Measurements from ENCODE around the gene DHRS2.
"Not testable (repeated sequence)": the region's sequence is repeated elsewhere in the genome, so short reads cannot be mapped to it uniquely, and the experiment has no call there.

Gene DHRS2

DNA sequence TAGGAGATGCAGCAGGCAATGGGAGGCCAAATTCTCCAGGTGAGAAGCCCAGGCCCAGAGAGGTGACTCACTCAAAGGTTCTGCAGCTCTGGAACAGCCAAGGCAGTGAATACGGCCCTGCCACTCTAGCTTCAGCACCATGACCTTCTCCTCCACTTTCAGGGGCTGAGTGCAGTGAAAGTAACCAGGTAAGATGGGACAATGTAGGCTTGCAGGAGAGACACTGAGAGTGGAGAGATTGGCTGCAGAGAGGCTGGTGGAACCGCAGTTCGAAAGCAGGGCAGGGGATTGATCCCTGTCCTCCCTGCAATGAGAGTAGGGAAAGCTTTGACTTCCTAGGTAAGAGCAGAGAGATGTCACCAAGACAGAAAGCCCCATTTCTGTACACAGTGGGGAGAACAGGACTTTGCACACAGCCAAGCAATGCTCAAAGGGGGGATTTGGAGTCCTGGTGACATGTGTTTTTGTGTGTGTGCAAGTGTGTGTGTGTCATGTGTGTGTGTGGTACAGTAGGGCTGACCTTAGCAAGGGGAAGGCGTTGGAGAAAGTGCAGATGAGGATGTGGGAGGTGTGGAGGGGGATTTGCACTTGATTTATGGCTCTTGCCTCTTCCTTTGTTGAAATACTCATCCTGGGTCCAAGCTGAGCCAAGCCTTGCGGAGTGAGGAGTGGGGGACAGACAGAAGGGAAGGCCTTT is 12.7 kb downstream of the DHRS2 start:
- no peak for DNase-seq (ENCODE audit: low spot score)

DNA sequence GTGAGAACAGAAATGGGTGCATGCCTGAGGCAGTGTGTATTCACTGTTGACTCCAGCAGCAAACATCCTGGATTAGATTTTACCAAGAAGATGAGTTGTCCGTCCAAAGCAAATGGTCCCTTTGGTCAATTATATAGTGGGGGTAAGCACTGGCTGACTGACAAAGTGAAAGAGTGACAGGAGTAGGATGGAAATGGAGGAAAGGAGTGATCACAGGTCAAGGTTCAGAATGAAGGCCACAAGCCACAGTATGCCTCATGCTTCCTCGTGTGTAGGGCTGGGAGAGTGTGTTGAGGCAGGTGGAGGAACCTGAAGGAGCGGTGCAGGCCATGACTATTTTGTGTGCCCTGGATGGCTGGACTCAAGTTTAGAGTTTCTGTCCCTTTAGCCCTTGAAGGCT is 14.3 kb downstream of the DHRS2 start:
- no peak for DNase-seq (ENCODE audit: low spot score)

DNA sequence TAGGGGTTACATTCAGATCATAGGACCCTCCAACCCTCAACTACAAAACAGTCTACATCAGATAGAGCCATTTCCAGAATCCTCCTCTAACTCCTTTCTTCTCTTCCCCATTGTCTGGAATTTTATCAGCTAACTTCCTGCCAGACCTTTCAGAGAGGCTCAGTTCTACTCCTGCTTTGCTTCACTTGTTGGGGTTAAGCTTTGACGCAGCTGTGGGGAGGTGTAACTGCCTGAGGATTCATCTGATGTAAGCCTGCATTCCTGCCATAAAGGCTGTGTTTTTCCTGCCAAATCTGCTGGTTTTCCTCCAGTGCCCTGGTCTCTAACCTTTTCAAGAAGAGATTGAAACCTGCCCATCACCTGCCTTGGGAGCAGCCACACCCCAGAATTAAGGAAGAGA is 16.9 kb downstream of the DHRS2 start:
- DNase-seq (ENCODE audit: low spot score), result no peak

- no peak for DNase-seq (ENCODE audit: low spot score)
These were observed 18.1 kb downstream of the DHRS2 start for GRCh38 chr14:23654231-23654630.

GRCh38 chr14:23657959-23658470 is 21.9 kb downstream of the DHRS2 start:
- DNase-seq (ENCODE audit: low spot score), result no peak

DNA sequence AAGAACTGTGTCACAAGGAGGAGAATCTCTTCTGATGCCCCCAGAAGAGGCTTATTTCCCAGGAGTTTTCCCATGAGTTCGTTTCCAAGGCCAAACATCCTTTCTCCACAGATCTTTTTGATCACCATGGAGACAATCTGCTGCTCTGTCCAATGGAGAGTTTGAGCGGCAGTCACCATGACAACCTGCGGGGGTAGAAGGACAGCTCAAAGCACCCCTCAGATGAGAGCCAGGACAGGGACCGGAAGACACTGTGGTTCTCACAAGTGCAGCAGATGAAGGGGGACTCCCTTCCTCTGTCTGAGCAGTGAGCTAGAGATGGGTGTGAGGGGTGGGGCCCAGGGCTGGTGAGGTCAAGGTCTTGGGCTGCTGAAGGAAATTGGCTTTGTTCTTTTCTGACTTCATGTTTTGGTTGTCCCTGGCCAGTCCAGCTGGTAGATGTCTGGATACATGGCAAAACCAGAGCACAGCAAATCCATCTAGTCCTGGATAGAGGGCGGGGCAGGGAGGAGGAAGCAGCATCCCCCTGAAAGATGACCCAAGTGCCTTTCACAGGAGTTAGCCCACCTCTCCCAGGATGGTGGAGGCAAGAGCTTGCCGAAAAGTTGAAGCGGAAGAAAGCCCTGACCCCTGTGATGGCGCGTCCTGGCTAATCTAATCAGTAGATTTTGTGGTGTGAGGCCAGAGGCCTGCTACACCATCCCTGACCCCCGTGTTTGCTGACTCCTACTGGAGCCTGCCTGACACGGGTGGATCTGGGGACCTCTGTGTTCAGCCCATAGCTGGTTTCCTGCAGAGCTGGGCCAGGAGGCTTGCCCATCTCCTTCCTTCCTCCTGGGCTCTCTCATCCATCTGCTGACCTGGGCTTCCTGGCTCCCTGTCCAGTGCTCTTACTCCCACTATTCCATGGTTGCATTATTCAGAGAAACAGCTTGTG is 24.4 kb downstream of the DHRS2 start:
- no peak for DNase-seq (ENCODE audit: low spot score)

GRCh38 chr14:23661542-23661941 is 25.4 kb downstream of the DHRS2 start:
- no peak for DNase-seq (ENCODE audit: low spot score)

- no peak for DNase-seq (ENCODE audit: low spot score)
These were observed 27.0 kb downstream of the DHRS2 start for GRCh38 chr14:23663127-23663526.

DNA sequence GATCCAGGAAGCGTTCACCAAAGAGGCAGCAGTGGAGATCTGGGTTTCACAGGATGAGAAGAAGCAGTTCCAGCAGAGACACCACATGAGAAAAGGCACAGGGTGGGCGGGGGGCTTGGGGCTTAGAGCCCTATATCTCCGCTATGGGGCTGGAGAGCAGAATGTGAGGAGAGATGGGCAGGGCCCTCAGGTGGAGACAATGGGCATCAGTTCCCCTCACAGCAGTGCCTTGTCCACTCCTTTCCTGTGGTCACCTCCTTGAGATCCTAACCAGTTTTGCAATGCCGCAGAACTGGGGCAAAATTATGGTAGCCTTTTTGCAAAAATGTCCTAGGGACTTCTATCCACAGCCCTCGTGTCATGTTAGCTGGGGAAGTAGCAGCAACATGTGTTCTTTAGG is 27.5 kb downstream of the DHRS2 start:
- no peak for DNase-seq (ENCODE audit: low spot score)

DNA sequence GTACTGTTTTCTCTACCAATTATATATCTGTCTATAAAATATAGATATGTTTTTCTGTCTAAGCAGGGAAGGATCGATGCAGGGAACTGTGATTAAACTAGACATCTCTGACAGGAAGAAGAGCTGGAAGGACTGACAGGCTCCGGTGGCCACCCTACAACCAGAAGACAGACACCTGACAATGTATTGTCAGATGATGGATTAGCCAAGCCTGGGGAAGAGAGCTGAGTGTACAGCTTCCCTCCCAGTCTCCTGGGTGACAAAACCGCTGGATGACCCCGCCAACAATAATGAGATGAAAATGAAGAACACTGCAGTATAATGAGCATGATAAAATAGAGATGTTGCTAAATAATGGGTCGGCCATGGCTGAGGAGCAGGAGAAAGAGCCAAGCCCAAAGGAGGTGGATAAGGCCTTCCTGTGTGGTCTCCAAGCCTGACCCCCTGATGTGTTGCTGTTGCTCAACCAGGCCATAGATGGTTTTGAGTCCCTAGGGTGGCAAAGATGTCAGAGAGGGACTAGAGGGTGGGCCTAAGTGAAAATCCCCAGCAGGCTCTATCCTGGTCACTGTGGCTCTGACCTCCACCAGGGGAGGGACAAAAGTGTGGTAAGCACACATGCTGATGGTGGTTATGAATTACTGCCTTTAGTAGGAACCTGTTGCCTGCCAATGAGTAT is 28.2 kb downstream of the DHRS2 start:
- no peak for DNase-seq (ENCODE audit: low spot score)

DNA sequence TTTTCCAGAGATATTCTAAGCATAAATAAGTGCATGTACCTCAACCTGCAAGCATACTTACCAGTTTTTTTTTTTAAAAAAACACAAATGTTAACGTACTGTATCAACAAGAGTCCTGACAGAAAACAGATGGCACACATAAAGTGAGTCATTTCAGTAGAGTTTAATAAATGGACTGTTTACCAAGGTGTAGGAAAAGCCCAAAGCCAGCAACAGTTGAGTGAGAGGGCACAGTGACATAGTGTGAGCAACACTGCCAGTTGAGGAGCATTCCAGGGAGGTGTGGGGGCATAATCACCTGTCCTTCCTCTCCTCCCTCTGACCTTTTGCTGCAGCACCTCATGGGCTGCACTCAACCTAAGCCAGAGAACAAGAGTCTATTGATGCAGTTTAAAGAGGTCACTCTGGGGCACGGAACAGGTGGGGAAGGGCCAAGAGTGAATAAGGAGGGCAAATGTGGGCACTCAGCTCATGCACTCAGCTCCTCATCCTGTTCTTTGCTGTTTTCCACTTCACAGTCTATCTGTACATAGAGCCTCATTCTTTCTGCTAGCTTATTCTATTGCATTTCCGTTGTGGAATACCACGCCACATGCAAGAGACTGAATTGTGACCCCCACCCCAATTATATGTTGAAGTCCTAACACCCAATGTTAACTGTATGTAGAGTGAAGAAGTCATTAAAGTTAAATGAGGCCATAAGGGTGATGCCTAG is 29.3 kb downstream of the DHRS2 start:
- no peak for DNase-seq (ENCODE audit: low spot score)

- no peak for DNase-seq (ENCODE audit: low spot score)
These were observed 31.0 kb downstream of the DHRS2 start for GRCh38 chr14:23667134-23667533.

DNA sequence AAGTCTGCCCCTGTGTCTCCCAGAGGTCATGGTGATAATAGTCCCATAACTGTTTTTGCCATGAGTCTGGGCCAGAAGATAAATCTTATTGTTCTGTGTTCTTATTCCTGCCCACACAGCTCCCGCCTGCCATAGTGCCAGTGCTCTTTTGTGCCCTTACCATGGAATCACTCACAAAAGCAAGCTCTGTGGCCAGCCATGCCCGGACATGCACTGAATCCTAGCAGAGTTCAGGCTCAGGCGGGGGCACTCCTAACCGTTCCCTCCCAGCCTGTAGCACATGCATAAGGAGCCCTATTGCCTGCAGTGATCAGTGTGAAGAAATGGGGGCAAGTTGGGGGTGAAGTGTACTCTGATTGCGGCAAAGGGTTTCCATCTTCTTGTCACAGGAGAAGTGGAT is 33.3 kb downstream of the DHRS2 start:
- no peak for DNase-seq (ENCODE audit: low spot score)

DNA sequence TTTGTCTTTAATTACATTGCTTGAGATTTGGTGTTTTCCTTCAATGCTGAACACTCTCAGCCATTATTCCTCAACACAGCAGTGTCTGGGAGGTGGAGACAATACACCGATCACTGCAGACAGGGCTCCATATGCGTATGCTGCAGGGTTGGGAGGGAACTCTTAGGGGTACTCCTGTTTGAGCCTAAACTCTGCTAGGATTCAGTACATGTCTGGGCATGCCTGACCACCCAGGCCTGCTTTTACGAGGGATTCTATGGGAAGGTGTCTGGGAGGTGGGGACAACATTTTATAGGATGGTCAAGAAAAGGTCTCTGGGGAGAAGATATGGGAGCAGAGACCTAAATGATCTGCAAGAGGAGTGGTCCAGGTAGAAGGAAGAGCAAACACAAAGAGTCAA is 34.3 kb downstream of the DHRS2 start:
- no peak for DNase-seq (ENCODE audit: low spot score)

GRCh38 chr14:23672200-23672599 is 36.0 kb downstream of the DHRS2 start:
- DNase-seq (ENCODE audit: low spot score), result no peak

- no peak for DNase-seq (ENCODE audit: low spot score)
These were observed 39.2 kb downstream of the DHRS2 start for GRCh38 chr14:23675337-23675736.

DNA sequence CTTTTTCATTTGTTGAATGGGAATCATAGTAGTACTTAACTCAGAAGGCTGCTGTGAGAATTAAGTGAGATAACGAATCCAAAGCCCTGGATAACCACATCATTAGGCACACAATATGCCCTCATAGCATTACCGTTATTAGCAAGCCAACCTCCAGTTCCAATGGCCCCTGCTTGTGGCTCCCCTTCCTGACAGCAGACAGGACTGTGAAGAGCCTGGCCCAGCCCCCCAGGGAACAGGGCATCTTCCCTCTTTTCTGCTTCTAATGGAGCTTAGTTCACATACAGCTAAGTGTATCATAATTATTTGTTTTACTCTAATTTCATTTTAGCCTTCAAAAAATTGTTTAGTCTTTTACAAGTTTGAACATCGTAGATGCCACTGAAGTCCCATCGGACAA is 39.7 kb downstream of the DHRS2 start:
- DNase-seq (ENCODE audit: low spot score), result no peak

GRCh38 chr14:23681337-23681736 is 45.2 kb downstream of the DHRS2 start:
- no peak for DNase-seq (ENCODE audit: low spot score)

DNA sequence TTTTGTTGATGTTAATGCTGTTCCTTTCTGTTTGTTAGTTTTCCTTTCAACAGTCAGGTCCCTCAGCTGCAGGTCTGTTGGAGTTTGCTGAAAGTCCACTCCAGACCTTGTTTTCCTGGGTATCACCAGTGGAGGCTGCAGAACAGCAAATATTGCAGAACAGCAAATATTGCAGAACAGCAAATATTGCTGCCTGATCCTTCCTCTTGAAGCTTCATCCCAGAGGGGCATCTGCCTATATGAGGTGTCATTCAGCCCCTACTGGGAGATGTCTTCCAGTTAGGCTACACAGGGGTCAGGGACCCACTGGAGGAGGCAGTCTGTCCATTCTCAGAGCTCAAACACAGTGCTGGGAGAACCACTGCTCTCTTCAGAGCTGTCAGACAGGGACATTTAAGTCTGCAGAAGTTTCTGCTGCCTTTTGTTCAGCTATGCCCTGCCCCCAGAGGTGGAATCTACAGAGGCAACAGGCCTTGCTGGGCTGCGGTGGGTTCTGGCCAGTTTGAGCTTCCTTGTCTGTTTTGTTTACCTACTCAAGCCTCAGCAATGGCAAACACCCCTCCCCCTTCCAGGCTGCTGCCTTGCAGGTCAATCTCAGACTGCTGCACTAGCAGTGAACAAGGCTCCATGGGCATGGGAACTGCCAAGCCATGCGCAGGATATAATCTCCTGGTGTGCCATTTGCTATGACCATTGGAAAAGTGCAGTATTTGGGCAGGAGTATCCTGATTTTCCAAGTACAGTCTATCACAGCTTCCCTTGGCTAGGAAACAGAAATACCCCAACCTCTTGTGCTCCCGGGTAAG is 53.7 kb downstream of the DHRS2 start:
- not testable (repeated sequence) for DNase-seq (ENCODE audit: low spot score)

GRCh38 chr14:23692416-23692815 is 56.3 kb downstream of the DHRS2 start:
- DNase-seq (ENCODE audit: low spot score), result no peak

GRCh38 chr14:23693252-23693775 is 57.1 kb downstream of the DHRS2 start:
- DNase-seq (ENCODE audit: low spot score), result no peak

Data from HuH-7.5 (cell line).